Testis (tissue), 3 donors: ENCODE measurements around the gene MASP1. TPM values are rescaled to one million over a fixed set of nuclear protein-coding genes. Genes with fewer than 3 reads are reported as not detected.

ENCODE experiments used
- DNase-seq: peaks from one replicate; pipeline ENCODE4 v3.0.0-alpha.2; 2019
- H3K27ac ChIP-seq, 2 donors: fragments of 200-600 bp; sonication (generic); one replicate each; pipeline ENCODE4 v1.5.1; 2019
- H3K27me3 ChIP-seq: fragments of 200-600 bp; sonication (generic); one replicate; pipeline ENCODE4 v1.5.1; 2019
- H3K36me3 ChIP-seq: fragments of 200-600 bp; sonication (generic); one replicate; pipeline ENCODE4 v1.5.1; 2017; ENCODE audit warnings: low read depth; ENCODE audit errors: missing control alignments
- H3K4me1 ChIP-seq: fragments of 200-600 bp; sonication (generic); one replicate; pipeline ENCODE4 v1.5.1; 2019
- H3K4me3 ChIP-seq, 2 donors: fragments of 200-600 bp; sonication (generic); one replicate each; pipeline ENCODE4 v1.5.1; 2017 to 2019
- H3K9me3 ChIP-seq: fragments of 200-600 bp; sonication (generic); one replicate; pipeline ENCODE4 v1.5.1; 2017
- CTCF ChIP-seq, 3 experiments: fragments of 450-650 bp in 2 of 3; fragments of 200-600 bp in 1 of 3; sonication (generic) in 1 of 3; IDR thresholded peaks; one replicate each; pipeline ENCODE4 v1.5.1; 2016 to 2019; ENCODE audit warnings: antibody characterized with exemption in 3 of 3, mild to moderate bottlenecking in 2 of 3, moderate library complexity in 1 of 3
- POLR2A ChIP-seq: fragments of 450-650 bp; IDR thresholded peaks from one replicate; pipeline ENCODE4 v1.6.1; 2017; ENCODE audit warnings: antibody characterized with exemption, mild to moderate bottlenecking, moderate library complexity
- WGBS, 2 donors: methylation state at CpG; one replicate each; pipeline ENCODE4 v1.1.5; 2018; 5-methylcytosine and 5-hydroxymethylcytosine counted together
- intact Hi-C: fragments of 100-400 bp; cut with DNase I; formaldehyde crosslinking; loops from one replicate; pipeline ENCODE4 v1.15.1; 2023; ENCODE audit warnings: low total_unique reads
- polyA plus RNA-seq: library from polyadenylated mRNA; stranded (reverse); fragments of 350-450 nt; fragmentation: Illumina TruSeq; extraction: RNeasy Lipid Tissue Mini Kit (QIAGEN cat#74804); gene quantifications from one replicate; pipeline ENCODE4 v1.2.3, GENCODE V29; 2014; ENCODE audit warnings: low read depth, low replicate concordance; ENCODE audit not compliant: insufficient read depth
- total RNA-seq, 2 donors: library from RNA; depleted of rRNA; stranded (reverse); fragments of >200 nt; gene quantifications; one replicate each; pipeline ENCODE4 v1.2.3, GENCODE V29; 2016

Gene MASP1
- total and polyA plus RNA-seq, 3 donors from 2014 or later: 0.55 to 3.6 (median 2.8) TPM

GRCh38 chr3:187328691-187329090 is 37.2 kb upstream of the MASP1 start:
- 94 to 96% methylated on average over 3 of the region's 3 CpGs for WGBS, 2 donors

DNA sequence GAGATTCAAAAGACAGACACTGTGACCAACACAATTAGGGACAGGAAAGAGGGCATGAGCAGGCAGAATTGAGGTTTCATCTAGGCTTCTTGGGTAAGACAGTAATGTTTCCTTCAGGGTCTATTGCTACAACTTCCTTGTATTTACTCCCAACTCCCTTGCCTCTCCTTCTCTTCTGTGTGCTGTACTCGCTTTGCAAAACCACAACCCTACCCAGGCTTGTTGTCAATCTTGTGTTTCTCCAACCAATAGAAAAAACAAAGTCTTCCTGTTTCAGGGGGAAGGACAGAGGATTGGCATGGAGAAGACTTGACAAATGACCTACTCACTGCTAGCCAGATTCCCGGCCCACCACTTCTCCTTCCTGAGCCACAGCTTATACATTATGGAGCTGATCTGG is 36.3 kb upstream of the MASP1 start:
- no peak overlapping the region for H3K4me3 ChIP-seq
- 90 to 94% methylated on average over 2 of the region's 2 CpGs for WGBS, 2 donors
- H3K9me3 ChIP-seq: no peaks in the 10 kb centered on the region
- no peak for DNase-seq
- H3K36me3 ChIP-seq: no peaks in the 10 kb centered on the region
- H3K27me3 ChIP-seq: no peaks in the 10 kb centered on the region
- no peak overlapping the region for H3K27ac ChIP-seq
- TF ChIP-seq POLR2A: no peak
- H3K4me1 ChIP-seq: no peaks in the 10 kb centered on the region
- intact Hi-C loops: loop anchor here (10.0 kb wide), 1 partner anchor 347 kb away; the partner anchor contains the start of gene SST

More at GRCh38 chr3:187328691-187329090, 37.2 kb upstream of the MASP1 start:
- Histone ChIP-seq H3K27ac (no peak overlapping the region), H3K4me3 (no peak overlapping the region), H3K9me3 (no peaks in the 10 kb centered on the region), H3K4me1 (no peaks in the 10 kb centered on the region), H3K36me3 (no peaks in the 10 kb centered on the region), H3K27me3 (no peaks in the 10 kb centered on the region)
- TF ChIP-seq POLR2A (no peak), CTCF (IDR thresholded peaks at IDR 0.05) (no peak)
- no peak for DNase-seq
- intact Hi-C loops: loop anchor here (10.0 kb wide), 1 partner anchor 346 kb away; the partner anchor contains the start of gene SST

- H3K36me3 ChIP-seq: no peaks in the 10 kb centered on the region
- no peaks in the 10 kb centered on the region for H3K9me3 ChIP-seq
- WGBS, 2 donors: 81 to 88% methylated on average over 5 of the region's 5 CpGs
- H3K4me1 ChIP-seq: no peaks in the 10 kb centered on the region
- DNase-seq: no peak
- intact Hi-C loops: loop anchor here (10.0 kb wide), 1 partner anchor 349 kb away; the partner anchor contains the start of gene SST
- H3K4me3 ChIP-seq: no peak overlapping the region
- no peak for TF ChIP-seq POLR2A
- no peak for TF ChIP-seq CTCF (IDR thresholded peaks at IDR 0.05)
- H3K27me3 ChIP-seq: no peaks in the 10 kb centered on the region
- H3K27ac ChIP-seq: no peak overlapping the region
Observed at GRCh38 chr3:187325632-187326031, 34.1 kb upstream of the MASP1 start.

DNA sequence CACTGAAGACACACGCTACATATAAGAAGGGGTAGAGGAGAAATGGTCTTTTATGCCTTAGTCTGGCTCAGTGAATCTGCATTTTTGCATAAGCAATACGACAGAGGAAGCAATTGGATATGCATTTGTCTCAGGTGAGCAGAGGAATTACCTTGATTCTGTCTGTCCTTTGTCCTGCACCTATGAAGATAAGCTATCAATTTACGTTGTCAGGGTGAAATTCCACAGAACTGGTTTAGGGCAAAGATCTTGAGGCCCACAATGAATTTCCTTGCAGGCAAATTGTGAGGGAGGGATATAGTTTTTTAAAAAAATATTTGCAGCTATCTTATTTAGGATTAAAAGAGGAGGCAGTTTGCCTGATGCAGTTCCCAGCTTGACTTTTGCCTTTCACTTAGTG is 31.6 kb upstream of the MASP1 start:
- Histone ChIP-seq H3K27me3 (no peaks in the 10 kb centered on the region), H3K4me1 (peaks cover 12% of the 10 kb centered on the region), H3K4me3 (no peak overlapping the region), H3K9me3 (no peaks in the 10 kb centered on the region), H3K27ac (no peak overlapping the region), H3K36me3 (no peaks in the 10 kb centered on the region)
- DNase-seq: no peak
- intact Hi-C loops: loop anchor here (10.0 kb wide), 1 partner anchor 352 kb away; the partner anchor contains the start of gene SST
- TF ChIP-seq POLR2A (no peak), CTCF (IDR thresholded peaks at IDR 0.05) (no peak)
- 67 to 88% methylated on average over 3 of the region's 3 CpGs for WGBS, 2 donors

- 88 to 89% methylated on average over 7 of the region's 7 CpGs for WGBS, 2 donors
- H3K4me1 ChIP-seq: peaks cover 12% of the 10 kb centered on the region
- H3K36me3 ChIP-seq: no peaks in the 10 kb centered on the region
- no peaks in the 10 kb centered on the region for H3K9me3 ChIP-seq
- no peak overlapping the region for H3K27ac ChIP-seq
- no peak overlapping the region for H3K4me3 ChIP-seq
- intact Hi-C loops: loop anchor here (10.0 kb wide), 1 partner anchor 353 kb away; the partner anchor contains the start of gene SST
- no peak for DNase-seq
- no peaks in the 10 kb centered on the region for H3K27me3 ChIP-seq
- no peak for TF ChIP-seq POLR2A
- TF ChIP-seq CTCF (IDR thresholded peaks at IDR 0.05): no peak
Observed at GRCh38 chr3:187322291-187322690, 30.8 kb upstream of the MASP1 start.
